Small intestine (tissue), 7 donors: ENCODE data around the gene DNAH10. TPM values are rescaled to one million over a fixed set of nuclear protein-coding genes. Genes with fewer than 3 reads are reported as not detected.
"Not testable (repeated sequence)": the region's sequence is repeated elsewhere in the genome, so short reads cannot be mapped to it uniquely, and the experiment has no call there.

Experiments
- DNase-seq, 2 donors: peaks; one replicate each; pipeline versions ENCODE4 v3.0.0 to v3.0.0-alpha.2; 2013
- FAIRE-seq: peaks from 2 replicates; lab custom pipeline; 2012; peaks lifted over from hg19 to GRCh38; lab: Jason Lieb, UNC
- H3K27ac ChIP-seq, 3 donors: one replicate each; pipeline ENCODE4 v1.5.1; 2013; ENCODE audit warnings: low read length in 2 of 3, mild to moderate bottlenecking in 2 of 3, control low read depth in 1 of 3, inconsistent platforms in 1 of 3, low read depth in 1 of 3, moderate library complexity in 1 of 3
- H3K27me3 ChIP-seq, 3 donors: one replicate each; pipeline ENCODE4 v1.6.1; 2013; ENCODE audit warnings: low read length in 3 of 3, inconsistent platforms in 1 of 3; ENCODE audit not compliant: control insufficient read depth in 3 of 3, insufficient read depth in 3 of 3
- H3K36me3 ChIP-seq, 3 donors: one replicate each; pipeline ENCODE4 v1.6.1; 2013; ENCODE audit warnings: low read length in 3 of 3, inconsistent platforms in 1 of 3, low read depth in 1 of 3, mild to moderate bottlenecking in 1 of 3, moderate library complexity in 1 of 3; ENCODE audit not compliant: control insufficient read depth in 3 of 3, insufficient read depth in 2 of 3
- H3K4me1 ChIP-seq, 3 donors: one replicate each; pipeline ENCODE4 v1.6.1; 2013; ENCODE audit warnings: low read length in 2 of 3, inconsistent platforms in 1 of 3, low read depth in 1 of 3, mild to moderate bottlenecking in 1 of 3, moderate library complexity in 1 of 3; ENCODE audit not compliant: control insufficient read depth in 3 of 3, insufficient read depth in 2 of 3
- H3K4me3 ChIP-seq, 3 donors: one replicate each; pipeline ENCODE4 v1.5.1; 2013; ENCODE audit warnings: low read length in 3 of 3, control low read depth in 1 of 3, inconsistent platforms in 1 of 3, low read depth in 1 of 3, mild to moderate bottlenecking in 1 of 3, moderate library complexity in 1 of 3
- H3K9me3 ChIP-seq, 2 donors: one replicate each; pipeline ENCODE4 v1.6.1; 2013; ENCODE audit warnings: low read depth in 1 of 2, low read length in 1 of 2; ENCODE audit not compliant: control insufficient read depth in 2 of 2, insufficient read depth in 1 of 2
- WGBS, 3 donors: extraction: QIAGEN DNeasy Blood & Tissue Kit; methylation state at CpG; one replicate each; pipeline ENCODE4 v1.1.7; 2013; 5-methylcytosine and 5-hydroxymethylcytosine counted together
- polyA plus RNA-seq, 4 donors: library from polyadenylated mRNA; stranded (reverse) in 3 of 4; unstranded in 1 of 4; fragments of 200-250 nt in 3 of 4; fragments of 120-200 nt in 1 of 4; gene quantifications; one replicate each; pipeline versions ENCODE4 v1.2.1 to v1.2.3, GENCODE V29; 2013
- donor health status: healthy with polysubstance abuse.
- donor health status: control.
- donor health status: control.
- donor health status: Bipolar disorder and iron deficiency.
- donor health status: healthy.

The DNAH10 gene
- polyA plus RNA-seq, 4 donors: 0.22 to 0.50 (median 0.45) TPM; not detected in 1

DNA sequence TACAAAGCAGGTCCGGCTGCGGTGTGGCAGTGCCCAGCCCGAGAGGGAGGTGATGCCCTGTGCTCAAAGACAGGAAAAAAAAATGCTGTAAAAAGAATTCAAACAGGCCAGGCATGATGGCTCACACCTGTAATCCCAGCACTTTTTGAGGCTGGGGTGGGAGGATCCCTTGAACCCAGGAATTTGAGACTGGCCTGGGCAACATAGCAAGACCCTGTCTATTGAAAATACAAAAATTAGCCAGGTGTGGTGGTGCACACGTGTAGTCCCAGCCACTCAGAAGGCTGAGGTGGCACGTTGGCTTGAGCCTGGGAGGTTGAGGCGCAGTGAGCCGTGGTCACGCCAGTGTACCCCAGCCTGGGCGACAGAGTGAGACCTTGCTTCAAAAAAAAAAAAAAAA lies 26.4 kb downstream of the DNAH10 start:
- H3K4me3 ChIP-seq: no peak overlapping the region
- FAIRE-seq: no peak
- WGBS, 3 donors: 73 to 89% (median 86%) methylated on average over 9 of the region's 9 CpGs
- H3K9me3 ChIP-seq: no peaks in the 10 kb centered on the region
- H3K36me3 ChIP-seq: no peaks in the 10 kb centered on the region
- DNase-seq: no peak
- no peaks in the 10 kb centered on the region for H3K27me3 ChIP-seq
- no peaks in the 10 kb centered on the region for H3K4me1 ChIP-seq
- H3K27ac ChIP-seq: no peak overlapping the region

DNA sequence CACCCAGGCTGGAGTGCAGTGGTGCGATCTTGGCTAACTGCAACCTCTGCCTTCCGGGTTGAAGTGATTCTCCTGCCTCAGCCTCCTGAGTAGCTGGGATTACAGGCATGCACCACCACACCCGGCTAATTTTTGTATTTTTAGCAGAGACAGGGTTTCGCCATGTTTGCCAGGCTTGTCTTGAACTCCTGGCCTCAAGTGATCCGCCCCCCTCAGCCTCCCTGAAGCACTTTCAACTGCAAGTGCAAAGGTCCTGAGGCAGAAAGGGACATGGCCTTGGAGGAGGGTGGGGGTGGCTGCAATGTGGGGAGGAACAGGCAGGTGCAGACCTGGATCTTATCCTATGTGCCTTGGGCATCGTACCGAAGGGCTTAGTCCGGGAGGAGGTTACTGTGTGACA lies 27.3 kb downstream of the DNAH10 start:
- H3K9me3 ChIP-seq, H3K4me3 ChIP-seq, H3K36me3 ChIP-seq, H3K4me1 ChIP-seq, H3K27ac ChIP-seq, DNase-seq, H3K27me3 ChIP-seq, FAIRE-seq: not testable (repeated sequence)
- WGBS, 3 donors: 74 to 88% (median 81%) methylated on average over 8 of the region's 8 CpGs

DNA sequence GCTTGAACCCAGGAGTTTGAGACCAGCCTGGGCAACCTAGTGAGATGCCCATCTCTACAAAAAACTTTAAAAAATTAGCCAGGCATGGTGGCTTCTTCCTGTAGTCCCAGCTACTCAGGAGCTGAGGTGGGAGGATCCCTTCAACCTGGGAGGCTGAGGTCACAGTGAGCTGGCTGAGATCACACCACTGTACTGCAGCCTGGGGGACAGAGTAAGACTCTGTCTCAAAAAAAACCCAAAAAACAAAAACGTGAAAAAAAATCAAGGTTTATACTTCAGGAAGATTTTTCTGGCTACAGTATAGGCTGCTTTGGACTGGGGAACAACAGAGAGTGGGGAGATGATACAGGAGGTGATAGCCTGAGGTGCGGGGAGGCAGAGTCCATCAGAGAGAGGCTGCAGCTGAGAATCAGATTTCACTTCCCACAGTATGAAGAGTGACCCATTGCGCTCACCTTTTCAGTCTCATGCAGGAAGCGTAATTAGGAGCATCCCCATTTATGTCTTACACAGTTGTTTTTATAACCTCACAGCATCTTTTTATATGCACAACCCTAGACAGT lies 28.9 kb downstream of the DNAH10 start:
- no peak overlapping the region for H3K4me3 ChIP-seq
- H3K9me3 ChIP-seq: no peaks in the 10 kb centered on the region
- no peak for FAIRE-seq
- no peak overlapping the region for H3K27ac ChIP-seq
- no peaks in the 10 kb centered on the region for H3K36me3 ChIP-seq
- no peak for DNase-seq
- 82 to 83% (median 83%) methylated on average over 4 of the region's 4 CpGs for WGBS, 3 donors
- no peaks in the 10 kb centered on the region for H3K27me3 ChIP-seq
- no peaks in the 10 kb centered on the region for H3K4me1 ChIP-seq

DNA sequence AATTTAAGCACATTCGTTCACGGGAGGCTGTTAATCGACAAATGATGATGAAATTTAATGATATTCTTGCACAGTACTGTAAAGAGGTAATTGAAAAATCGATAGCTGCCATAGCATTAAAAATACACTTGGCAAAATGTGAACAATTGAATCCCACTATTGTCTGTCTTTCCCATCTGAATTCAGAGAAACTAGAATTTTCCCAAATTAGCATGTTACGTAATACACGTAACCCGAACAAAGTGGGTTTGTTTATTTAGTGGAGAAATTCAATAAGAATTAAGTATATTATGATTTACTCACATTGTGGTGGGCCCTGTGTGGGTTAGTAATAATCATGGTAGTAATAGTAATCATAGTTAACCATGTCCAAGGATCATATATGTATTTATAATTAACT lies 31.9 kb downstream of the DNAH10 start:
- DNase-seq: no peak
- H3K27ac ChIP-seq: no peak overlapping the region
- H3K9me3 ChIP-seq: no peaks in the 10 kb centered on the region
- no peaks in the 10 kb centered on the region for H3K27me3 ChIP-seq
- no peaks in the 10 kb centered on the region for H3K36me3 ChIP-seq
- WGBS, 3 donors: 81 to 86% (median 82%) methylated on average over 7 of the region's 7 CpGs
- FAIRE-seq: no peak
- no peak overlapping the region for H3K4me3 ChIP-seq
- no peaks in the 10 kb centered on the region for H3K4me1 ChIP-seq

DNA sequence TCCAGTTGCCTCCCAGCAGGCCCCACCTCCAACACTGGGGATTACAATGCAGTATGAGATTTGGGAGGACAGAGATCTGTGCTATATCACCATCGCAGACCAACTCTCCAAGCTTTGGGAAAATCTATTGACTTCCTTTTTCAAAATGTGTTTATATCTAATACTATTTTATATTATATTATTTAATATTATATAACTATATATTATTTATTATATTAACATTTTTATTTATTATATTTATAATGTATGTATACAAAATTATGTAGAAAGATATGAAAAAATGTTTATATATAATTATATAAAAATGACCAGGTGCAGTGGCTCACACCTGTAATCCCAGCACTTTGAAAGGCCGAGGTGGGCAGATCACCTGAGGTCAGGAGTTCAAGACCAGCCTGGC lies 36.4 kb downstream of the DNAH10 start:
- Histone ChIP-seq H3K4me3 (no peak overlapping the region), H3K27ac (no peak overlapping the region), H3K36me3 (no peaks in the 10 kb centered on the region), H3K9me3 (no peaks in the 10 kb centered on the region), H3K27me3 (no peaks in the 10 kb centered on the region), H3K4me1 (no peaks in the 10 kb centered on the region)
- WGBS, 3 donors: 83 to 90% (median 90%) methylated on average over 2 of the region's 2 CpGs
- no peak for FAIRE-seq
- DNase-seq: no peak

DNA sequence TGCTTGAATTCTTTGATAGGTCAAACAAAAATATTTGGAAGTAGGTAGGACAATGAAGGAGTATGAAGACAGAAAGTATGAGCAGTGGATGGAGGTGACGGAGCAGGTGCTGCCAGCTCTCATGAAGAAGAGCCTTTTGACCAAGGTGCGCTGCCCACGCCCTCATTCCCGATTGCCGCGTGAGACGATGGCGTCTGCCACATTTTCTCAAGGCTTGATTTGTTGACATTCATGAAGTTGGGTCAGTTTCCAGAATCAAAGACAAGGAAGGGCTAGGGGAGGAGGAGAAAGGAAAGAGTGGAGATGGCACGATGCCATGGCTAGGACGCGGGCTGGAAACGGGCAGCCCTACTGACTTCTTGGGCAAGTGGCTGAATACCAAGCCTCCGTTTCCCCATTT lies 37.1 kb downstream of the DNAH10 start:
- Histone ChIP-seq H3K4me3 (no peak overlapping the region), H3K4me1 (no peaks in the 10 kb centered on the region), H3K9me3 (no peaks in the 10 kb centered on the region), H3K27me3 (no peaks in the 10 kb centered on the region), H3K27ac (no peak overlapping the region), H3K36me3 (no peaks in the 10 kb centered on the region)
- no peak for DNase-seq
- no peak for FAIRE-seq
- WGBS, 3 donors: 93 to 95% (median 95%) methylated on average over 13 of the region's 13 CpGs

DNA sequence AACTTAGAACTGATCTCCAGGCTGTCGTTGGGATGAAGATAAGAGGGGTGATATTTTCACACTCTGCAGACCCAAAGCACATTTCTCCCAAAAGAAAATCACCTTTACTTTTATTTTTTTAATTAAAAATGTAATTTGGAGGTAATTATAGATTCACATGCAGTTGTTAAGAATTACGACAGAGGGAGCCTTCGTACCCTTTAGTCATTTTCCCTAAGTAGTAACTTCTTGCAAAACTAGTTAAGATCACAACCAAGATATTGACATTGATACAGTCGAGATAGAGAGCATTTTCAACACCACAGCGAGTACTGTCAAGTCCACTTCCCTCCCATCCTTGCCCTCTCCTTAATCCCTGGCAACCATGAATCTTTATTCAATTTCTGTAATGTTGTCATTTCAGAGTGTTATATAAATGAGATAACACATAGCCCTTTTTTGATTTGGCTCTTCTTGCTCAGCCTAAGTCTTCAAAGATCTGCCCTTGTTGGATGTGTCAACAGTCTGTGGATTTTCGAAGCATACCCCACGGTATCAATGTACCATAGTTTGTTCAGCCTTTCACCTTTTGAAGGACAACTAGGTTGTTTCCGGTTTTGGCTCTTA lies 39.6 kb downstream of the DNAH10 start:
- no peaks in the 10 kb centered on the region for H3K9me3 ChIP-seq
- no peaks in the 10 kb centered on the region for H3K36me3 ChIP-seq
- H3K27me3 ChIP-seq: no peaks in the 10 kb centered on the region
- 38 to 66% (median 50%) methylated on average over 8 of the region's 8 CpGs for WGBS, 3 donors
- no peak overlapping the region for H3K27ac ChIP-seq
- H3K4me3 ChIP-seq: no peak overlapping the region
- no peak for DNase-seq
- FAIRE-seq: no peak
- H3K4me1 ChIP-seq: no peaks in the 10 kb centered on the region

DNA sequence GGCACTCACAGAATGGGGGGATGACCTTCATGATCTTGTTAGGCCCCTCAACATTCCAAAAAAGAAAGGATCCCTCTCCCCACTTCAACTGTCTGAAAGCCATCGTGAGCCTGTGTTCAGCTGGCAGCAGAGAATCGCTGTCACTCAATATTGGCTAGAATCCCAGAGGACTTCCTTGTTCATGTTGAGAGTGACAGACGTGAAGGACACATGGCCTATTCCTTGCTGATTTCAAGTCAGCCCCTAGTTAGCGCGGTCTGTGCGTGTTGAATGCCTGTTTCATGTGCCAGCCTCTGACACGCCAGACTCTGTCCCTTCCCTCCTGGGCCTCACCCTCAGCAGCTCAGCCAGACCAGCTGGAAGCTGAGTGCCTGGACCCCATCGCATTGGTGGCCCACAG lies 43.1 kb downstream of the DNAH10 start:
- 70 to 79% (median 71%) methylated on average over 8 of the region's 8 CpGs for WGBS, 3 donors
- no peak for FAIRE-seq
- H3K27ac ChIP-seq: no peak overlapping the region

DNA sequence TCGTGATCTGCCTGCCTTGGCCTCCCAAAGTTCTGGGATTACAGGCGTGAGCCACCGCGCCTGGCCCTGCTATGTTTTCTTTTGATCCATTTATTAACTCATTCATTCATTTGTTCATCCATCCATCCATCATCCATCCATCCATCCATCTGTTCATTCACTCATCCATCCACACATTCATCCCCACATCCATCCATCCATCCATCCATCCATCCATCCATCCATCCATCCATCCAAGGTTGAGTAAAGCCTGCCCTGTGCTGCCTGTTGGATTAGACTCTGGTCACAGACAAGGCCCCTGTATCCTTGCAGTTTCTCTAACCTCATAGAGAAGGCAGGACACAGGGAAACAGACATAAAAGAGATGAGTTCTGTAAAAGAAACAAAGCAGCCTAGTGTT lies 44.9 kb downstream of the DNAH10 start:
- FAIRE-seq: no peak
- no peak overlapping the region for H3K27ac ChIP-seq

More for the DNA sequence above, 43.1 kb downstream of the DNAH10 start:
- H3K4me1 ChIP-seq: no peaks in the 10 kb centered on the region
- H3K36me3 ChIP-seq: no peaks in the 10 kb centered on the region
- H3K9me3 ChIP-seq: no peaks in the 10 kb centered on the region
- DNase-seq: no peak
- no peak overlapping the region for H3K4me3 ChIP-seq
- H3K27me3 ChIP-seq: no peaks in the 10 kb centered on the region

More for the DNA sequence above, 44.9 kb downstream of the DNAH10 start:
- no peaks in the 10 kb centered on the region for H3K4me1 ChIP-seq
- no peak overlapping the region for H3K4me3 ChIP-seq
- H3K36me3 ChIP-seq: no peaks in the 10 kb centered on the region
- H3K9me3 ChIP-seq: no peaks in the 10 kb centered on the region
- H3K27me3 ChIP-seq: no peaks in the 10 kb centered on the region
- DNase-seq: no peak
- WGBS, 3 donors: 91 to 96% (median 92%) methylated on average over 4 of the region's 4 CpGs
